Upper lobe of right lung (tissue), 1 donor: Measurements from ENCODE around the gene C2orf72. TPM values are rescaled to one million over a fixed set of nuclear protein-coding genes. Genes with fewer than 3 reads are reported as not detected.
"Not testable (repeated sequence)": the region's sequence is repeated elsewhere in the genome, so short reads cannot be mapped to it uniquely, and the experiment has no call there.

ENCODE experiments used
- ATAC-seq: fragments of 200-7000 bp; cut with Tn5 transposase; one replicate; pipeline ENCODE4 v1.9.1; 2020; ENCODE audit warnings: mild to moderate bottlenecking, moderate library complexity
- DNase-seq: peaks from one replicate; pipeline ENCODE4 v3.0.0-alpha.2; 2020
- H3K27ac ChIP-seq: fragments of 200-600 bp; one replicate; pipeline ENCODE4 v1.8.0; 2022
- H3K27me3 ChIP-seq: fragments of 200-600 bp; one replicate; pipeline ENCODE4 v1.8.0; 2022; ENCODE audit warnings: mild to moderate bottlenecking
- H3K36me3 ChIP-seq: fragments of 200-600 bp; one replicate; pipeline ENCODE4 v1.8.0; 2022
- H3K4me1 ChIP-seq: fragments of 200-600 bp; one replicate; pipeline ENCODE4 v1.8.0; 2022
- H3K4me3 ChIP-seq: fragments of 200-600 bp; one replicate; pipeline ENCODE4 v1.8.0; 2022; ENCODE audit warnings: mild to moderate bottlenecking
- H3K9me3 ChIP-seq: fragments of 200-600 bp; one replicate; pipeline ENCODE4 v1.8.0; 2022
- CTCF ChIP-seq: fragments of 200-600 bp; IDR thresholded peaks from one replicate; pipeline ENCODE4 v1.8.0; 2022; ENCODE audit warnings: antibody characterized with exemption
- intact Hi-C: fragments of 100-400 bp; cut with DNase I; formaldehyde crosslinking; loops from one replicate; pipeline ENCODE4 v1.11.0; 2022
- total RNA-seq: library from RNA; stranded (reverse); fragmentation: NEBNext Ultra II Directional; extraction: Animal tissue kit (Norgen Biotek cat#: 25700); gene quantifications from one replicate; pipeline ENCODE4 v1.2.1, GENCODE V29; 2021
- donor health status: DM: no; HTN: yes; CAD: no; lungs with severe emphysema.

The C2orf72 gene
- total RNA-seq, 1 donor from 2014 or later = 1.5 TPM

DNA sequence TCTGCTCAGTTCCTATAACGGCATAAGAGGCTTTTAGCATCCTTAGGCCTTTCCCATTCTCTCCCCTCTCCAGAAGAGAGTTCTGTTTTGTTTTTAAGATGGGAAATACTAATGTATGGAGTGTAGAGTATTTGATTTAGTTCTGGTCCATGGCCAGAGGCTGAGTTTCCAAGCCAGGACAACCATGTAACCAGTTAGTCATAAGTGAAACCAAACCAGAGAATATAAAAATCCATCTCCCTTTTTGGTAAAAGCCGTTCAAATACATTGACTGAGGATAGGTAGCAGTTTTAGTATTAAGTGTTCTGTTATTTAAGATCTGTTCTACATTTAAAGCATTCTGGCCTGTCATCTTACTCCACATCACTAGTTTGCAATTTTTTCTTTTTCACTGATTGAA is 22.4 kb downstream of the C2orf72 start:
- intact Hi-C loops = no loop called here

GRCh38 chr2:231062776-231063175 is 25.5 kb downstream of the C2orf72 start:
- no peak for TF ChIP-seq CTCF
- Histone ChIP-seq H3K9me3 (no peaks in the 10 kb centered on the region), H3K27ac (no peak overlapping the region), H3K27me3 (no peaks in the 10 kb centered on the region), H3K36me3 (peaks cover 63% of the 10 kb centered on the region), H3K4me1 (peaks cover 25% of the 10 kb centered on the region), H3K4me3 (no peak overlapping the region)
- intact Hi-C loops = no loop called here
- ATAC-seq (no peak), DNase-seq (no peak)

More for the DNA sequence above, 22.4 kb downstream of the C2orf72 start:
- TF ChIP-seq CTCF = no peak
- Histone ChIP-seq H3K9me3 (no peaks in the 10 kb centered on the region), H3K4me3 (no peak overlapping the region), H3K4me1 (peaks cover 28% of the 10 kb centered on the region), H3K27ac (no peak overlapping the region), H3K36me3 (peaks cover 36% of the 10 kb centered on the region), H3K27me3 (no peaks in the 10 kb centered on the region)
- ATAC-seq (no peak), DNase-seq (no peak)

DNA sequence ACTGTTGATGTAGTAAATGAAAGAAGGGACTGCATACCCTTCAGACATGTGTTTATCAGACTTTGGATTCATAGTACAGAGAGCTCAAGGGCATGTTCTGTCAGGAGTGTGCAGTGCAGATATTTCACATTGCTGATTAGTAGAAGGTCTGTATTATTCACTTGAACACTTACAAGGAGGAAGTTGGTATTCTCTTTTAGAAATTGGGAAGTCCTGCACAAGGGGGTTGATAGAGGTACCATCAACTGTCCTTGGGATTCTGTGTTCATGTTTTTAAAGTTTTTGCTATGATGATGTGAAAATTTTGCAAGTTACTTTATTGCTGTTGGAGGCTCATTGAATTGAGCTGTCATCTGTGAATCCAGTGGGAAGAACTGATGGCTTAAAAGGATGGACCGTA is 26.0 kb downstream of the C2orf72 start:
- DNase-seq = no peak

DNA sequence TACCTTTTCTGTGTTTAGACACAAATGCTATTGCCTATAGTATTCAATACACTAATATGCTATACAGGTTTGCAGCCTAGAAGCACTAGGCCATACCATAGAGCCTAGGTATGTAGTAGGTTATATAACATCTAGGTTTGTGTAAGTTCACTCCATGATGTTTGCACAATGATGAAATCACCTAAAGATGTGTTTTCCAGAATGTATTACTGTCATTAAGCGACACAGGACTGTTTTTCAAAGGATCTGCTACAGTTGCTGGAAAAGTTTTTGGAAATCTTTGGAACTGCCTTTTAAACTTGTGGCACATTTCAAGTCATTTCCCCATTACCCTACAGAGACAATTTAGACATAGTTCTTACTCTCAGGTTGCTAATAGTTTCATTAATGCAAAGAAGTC is 28.6 kb downstream of the C2orf72 start:
- ATAC-seq = no peak
- intact Hi-C loops = no loop called here
- Histone ChIP-seq H3K27me3 (no peaks in the 10 kb centered on the region), H3K4me3 (no peak overlapping the region), H3K27ac (no peak overlapping the region), H3K9me3 (no peaks in the 10 kb centered on the region), H3K36me3 (peaks cover 92% of the 10 kb centered on the region), H3K4me1 (no peaks in the 10 kb centered on the region)
- no peak for TF ChIP-seq CTCF
- no peak for DNase-seq

More for the DNA sequence above, 26.0 kb downstream of the C2orf72 start:
- TF ChIP-seq CTCF = no peak
- Histone ChIP-seq H3K27me3 (no peaks in the 10 kb centered on the region), H3K4me3 (no peak overlapping the region), H3K36me3 (peaks cover 69% of the 10 kb centered on the region), H3K9me3 (no peaks in the 10 kb centered on the region), H3K27ac (no peak overlapping the region), H3K4me1 (peaks cover 19% of the 10 kb centered on the region)
- no peak for ATAC-seq
- intact Hi-C loops = no loop called here

- ATAC-seq, H3K4me3 ChIP-seq, DNase-seq, intact Hi-C loops, H3K9me3 ChIP-seq, H3K27me3 ChIP-seq, H3K4me1 ChIP-seq, H3K27ac ChIP-seq: not testable (repeated sequence)
- H3K36me3 ChIP-seq = peaks cover 93% of the 10 kb centered on the region
These were observed 30.2 kb downstream of the C2orf72 start for GRCh38 chr2:231067531-231067930.

DNA sequence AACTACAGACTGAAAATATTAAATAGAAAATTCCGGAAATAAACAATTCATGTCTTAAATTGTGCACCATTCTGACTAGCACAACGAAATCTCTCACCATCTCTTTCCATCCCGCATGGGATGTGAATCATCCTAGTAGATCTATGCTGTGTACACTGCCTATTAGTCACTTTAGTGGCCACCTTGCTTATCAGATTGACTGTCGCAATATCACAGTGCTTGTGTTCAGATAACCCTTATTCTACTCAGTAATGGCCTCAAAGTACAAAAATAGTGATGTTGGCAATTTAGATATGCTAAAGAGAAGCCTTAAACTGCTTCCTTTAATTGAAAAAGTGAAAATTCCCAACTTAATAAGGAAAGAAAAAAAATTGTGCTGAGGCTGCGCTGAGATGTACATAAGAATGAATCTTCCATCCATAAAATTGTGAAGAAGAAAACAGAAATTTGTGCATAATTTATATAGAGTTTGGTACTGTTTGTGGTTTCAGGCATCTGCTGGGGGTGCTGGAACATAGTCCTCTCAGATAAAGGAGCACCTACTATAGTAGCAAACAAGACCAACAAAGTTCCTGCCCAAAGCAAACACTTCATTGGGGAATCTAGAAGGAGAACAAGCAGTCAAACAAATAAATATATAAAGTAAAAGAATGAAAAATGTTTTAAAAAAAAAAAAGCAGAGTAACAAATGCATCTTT is 31.4 kb downstream of the C2orf72 start:
- Histone ChIP-seq H3K27ac (no peak overlapping the region), H3K36me3 (peaks cover 92% of the 10 kb centered on the region), H3K27me3 (no peaks in the 10 kb centered on the region), H3K4me1 (no peaks in the 10 kb centered on the region), H3K4me3 (no peak overlapping the region), H3K9me3 (no peaks in the 10 kb centered on the region)
- TF ChIP-seq CTCF = no peak
- no peak for DNase-seq
- intact Hi-C loops = no loop called here
- no peak for ATAC-seq
